Left colon (tissue), 2 donors: Measurements from ENCODE around the gene NOC2L. TPM values are rescaled to one million over a fixed set of nuclear protein-coding genes. Genes with fewer than 3 reads are reported as not detected.
"Not testable (repeated sequence)": the region's sequence is repeated elsewhere in the genome, so short reads cannot be mapped to it uniquely, and the experiment has no call there.

ENCODE experiments used
- ATAC-seq: fragments of 200-7000 bp; cut with Tn5 transposase; one replicate; pipeline ENCODE4 v1.9.1; 2020; ENCODE audit warnings: mild to moderate bottlenecking, moderate library complexity
- DNase-seq, 2 donors: peaks; one replicate each; pipeline ENCODE4 v3.0.0-alpha.2; 2020
- intact Hi-C, 2 donors: fragments of 100-400 bp; cut with DNase I in 1 of 2; cut with micrococcal nuclease in 1 of 2; formaldehyde crosslinking; loops; one replicate each; pipeline versions ENCODE4 v1.11.2 to v1.14.0; 2022; cut with DNase I, micrococcal nuclease
- total RNA-seq, 2 donors: library from RNA; stranded (reverse); fragmentation: NEBNext Ultra II Directional; extraction: Animal tissue kit (Norgen Biotek cat#: 25700); gene quantifications; one replicate each; pipeline ENCODE4 v1.2.1, GENCODE V29; 2021
- donor health status: DM: no; HTN: no; CAD: no.
- donor health status: DM: yes; HTN: yes; CAD: no.

The NOC2L gene
- total RNA-seq, 2 donors from 2014 or later = 42.8 to 48.5 TPM

GRCh38 chr1:978835-979743 lies 20.0 kb upstream of the NOC2L start:
- no peak for ATAC-seq
- intact Hi-C loops = loop anchor here in 1 of 2 donors (10.0 kb wide), 1 partner anchor 64 kb away; no protein-coding TSS in a partner anchor
- no peak for DNase-seq

GRCh38 chr1:978069-978834 lies 19.2 kb upstream of the NOC2L start:
- ATAC-seq = no peak
- intact Hi-C loops = loop anchor here in 1 of 2 donors (10.0 kb wide), 1 partner anchor 63 kb away; no protein-coding TSS in a partner anchor
- no peak for DNase-seq

- DNase-seq = peak in 1 of 2 donors; percentile 42
- not testable (repeated sequence) for ATAC-seq
- intact Hi-C loops = loop anchor here in 1 of 2 donors (10.0 kb wide), 1 partner anchor 62 kb away; no protein-coding TSS in a partner anchor
Measured at GRCh38 chr1:976791-977190, 17.7 kb upstream of the NOC2L start.

- intact Hi-C loops = loop anchor here in 1 of 2 donors (10.0 kb wide), 1 partner anchor 61 kb away; no protein-coding TSS in a partner anchor
- ATAC-seq (peak; percentile 87), DNase-seq (peak; percentile 53 to 74)
Measured at GRCh38 chr1:975896-976683, 17.0 kb upstream of the NOC2L start.

GRCh38 chr1:975365-975764 lies 16.3 kb upstream of the NOC2L start:
- DNase-seq (no peak), ATAC-seq (no peak)
- intact Hi-C loops = loop anchor here in 1 of 2 donors (10.0 kb wide), 1 partner anchor 61 kb away; no protein-coding TSS in a partner anchor

- DNase-seq = no peak
- no peak for ATAC-seq
- intact Hi-C loops = loop anchor here in 1 of 2 donors (10.0 kb wide), 1 partner anchor 60 kb away; no protein-coding TSS in a partner anchor
Measured at GRCh38 chr1:974687-975328, 15.8 kb upstream of the NOC2L start.

GRCh38 chr1:974293-974640 lies 15.2 kb upstream of the NOC2L start:
- intact Hi-C loops = loop anchor here in 1 of 2 donors (10.0 kb wide), 1 partner anchor 59 kb away; no protein-coding TSS in a partner anchor

GRCh38 chr1:973459-974292 lies 14.6 kb upstream of the NOC2L start:
- intact Hi-C loops = loop anchor here in 1 of 2 donors (10.0 kb wide), 1 partner anchor 59 kb away; no protein-coding TSS in a partner anchor
- no peak for ATAC-seq
- no peak for DNase-seq

More at GRCh38 chr1:974293-974640, 15.2 kb upstream of the NOC2L start:
- ATAC-seq = no peak
- DNase-seq = no peak

- ATAC-seq = no peak
- intact Hi-C loops = loop anchor here in 1 of 2 donors (10.0 kb wide), 1 partner anchor 58 kb away; no protein-coding TSS in a partner anchor
- DNase-seq = no peak
Measured at GRCh38 chr1:972726-973458, 13.8 kb upstream of the NOC2L start.

GRCh38 chr1:971751-972506 lies 12.9 kb upstream of the NOC2L start:
- DNase-seq (no peak), ATAC-seq (no peak)
- intact Hi-C loops = loop anchor here in 1 of 2 donors (10.0 kb wide), 1 partner anchor 57 kb away; no protein-coding TSS in a partner anchor

GRCh38 chr1:970973-971730 lies 12.1 kb upstream of the NOC2L start:
- intact Hi-C loops = loop anchor here in 1 of 2 donors (10.0 kb wide), 1 partner anchor 56 kb away; no protein-coding TSS in a partner anchor
- DNase-seq (no peak), ATAC-seq (no peak)

- intact Hi-C loops = loop anchor here in 1 of 2 donors (10.0 kb wide), 1 partner anchor 56 kb away; no protein-coding TSS in a partner anchor
- ATAC-seq = no peak
- no peak for DNase-seq
Measured at GRCh38 chr1:970242-970972, 11.4 kb upstream of the NOC2L start.

GRCh38 chr1:969260-969855 lies 10.3 kb upstream of the NOC2L start:
- no peak for DNase-seq
- ATAC-seq = no peak
- intact Hi-C loops = no loop called here
